CD4-positive, alpha-beta T cell treated with Interleukin-15 for 4 hours (primary cell): ENCODE results near the gene EXT2.

Experiments used
- DNase-seq: peaks from one replicate; pipeline ENCODE4 v3.0.0-alpha.2; 2020; ENCODE audit warnings: low spot score

EXT2 gene

DNA sequence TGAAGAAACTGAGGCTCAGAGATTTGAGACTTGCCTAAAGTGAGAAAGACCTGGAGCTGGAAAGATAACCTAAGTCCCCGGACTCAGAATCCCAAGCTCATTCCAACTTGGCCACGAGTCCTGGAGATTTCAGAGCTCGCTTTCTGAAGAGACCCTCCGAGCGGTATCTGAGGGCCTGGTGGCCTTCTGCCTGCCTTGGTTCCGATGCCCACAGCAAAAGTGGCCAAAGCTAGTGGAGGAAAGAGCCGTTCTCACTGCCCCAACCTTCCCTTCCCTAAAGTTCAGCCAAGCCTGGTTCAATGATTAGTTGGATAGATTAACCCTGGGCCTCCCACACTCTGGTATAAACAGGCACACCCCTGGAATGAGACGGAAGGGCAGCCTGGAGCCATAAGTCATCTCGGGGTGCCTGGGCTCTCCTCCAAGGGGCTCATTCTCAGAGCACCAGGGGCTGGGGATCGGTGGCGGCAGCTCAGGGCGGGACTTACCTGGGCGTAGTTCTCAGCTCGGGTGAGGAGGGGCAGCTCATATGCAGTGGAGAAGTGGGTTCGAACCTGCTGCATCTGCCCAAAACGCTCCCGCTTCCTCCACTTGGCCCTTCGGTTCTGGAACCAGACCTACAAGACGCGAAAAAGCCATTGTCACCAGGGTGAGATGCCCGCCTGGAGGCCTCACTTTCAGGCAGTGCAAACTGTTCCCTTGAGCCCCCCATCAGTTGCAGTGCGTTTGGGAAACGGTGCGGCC lies 171.7 kb downstream of the EXT2 start:
- DNase-seq, result no peak

DNA sequence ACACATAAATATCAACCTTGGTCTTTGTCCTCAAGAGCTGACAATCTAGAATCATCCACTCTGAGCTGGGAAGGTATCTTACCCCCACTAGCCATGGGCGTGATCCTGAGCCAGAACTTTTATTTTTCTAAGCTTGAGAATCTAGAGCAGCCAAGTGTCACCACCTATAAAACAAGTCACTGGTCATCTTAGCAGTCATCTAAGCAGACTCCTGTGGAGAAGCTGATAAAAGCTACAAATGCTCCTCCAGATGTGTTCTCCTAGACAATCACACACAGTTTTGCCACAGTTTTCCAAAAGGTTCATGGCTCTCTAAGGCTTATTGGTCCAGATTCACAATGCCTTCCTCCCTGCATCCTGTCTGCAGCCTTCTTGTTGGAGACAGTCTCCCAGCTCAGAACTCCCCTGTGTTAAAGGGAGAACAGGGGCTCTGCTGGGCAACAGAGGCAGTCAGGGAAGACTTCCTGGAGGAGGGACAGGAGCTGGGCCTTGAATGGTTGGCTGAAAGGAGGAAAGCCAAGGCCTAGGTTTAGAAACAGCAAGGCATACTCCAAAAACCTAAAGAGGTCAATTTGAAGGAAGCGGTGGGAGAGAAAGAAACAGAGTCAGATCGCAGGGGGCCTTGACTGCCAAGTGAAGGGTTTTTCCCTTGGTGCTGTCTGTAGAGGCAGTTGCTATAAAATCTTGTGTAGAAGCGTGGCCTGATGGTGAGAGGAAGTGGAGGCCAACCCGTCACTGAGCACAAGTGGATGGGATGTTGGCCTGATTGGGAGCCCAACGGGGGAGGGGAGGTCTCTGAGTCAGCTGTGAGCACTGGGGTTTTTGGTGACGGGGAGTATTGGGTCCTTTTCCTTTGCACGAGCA lies 172.5 kb downstream of the EXT2 start:
- DNase-seq, result no peak

DNA sequence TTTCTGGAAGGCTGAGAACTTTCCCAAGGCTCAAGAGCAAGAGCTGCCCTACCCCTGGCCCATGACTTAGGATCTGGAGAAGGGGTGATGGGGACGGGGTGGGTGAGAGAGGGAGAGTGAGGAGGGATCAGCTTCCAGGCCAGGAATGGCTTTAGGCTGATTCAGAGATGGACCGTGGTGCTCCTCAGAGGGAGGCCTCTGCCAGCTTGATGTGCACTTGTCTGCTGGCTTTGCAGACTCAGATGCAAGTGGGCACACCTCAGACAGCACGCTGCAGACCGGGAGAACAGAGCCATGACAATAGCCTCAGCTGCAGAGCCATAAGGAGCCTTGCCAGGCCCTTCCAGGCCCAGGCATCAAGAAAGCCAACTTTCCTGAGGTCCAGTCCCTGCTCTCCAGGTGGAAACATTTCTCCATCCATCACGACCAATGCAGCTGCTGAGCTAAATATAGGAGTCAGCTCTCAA lies 173.2 kb downstream of the EXT2 start:
- no peak for DNase-seq

DNA sequence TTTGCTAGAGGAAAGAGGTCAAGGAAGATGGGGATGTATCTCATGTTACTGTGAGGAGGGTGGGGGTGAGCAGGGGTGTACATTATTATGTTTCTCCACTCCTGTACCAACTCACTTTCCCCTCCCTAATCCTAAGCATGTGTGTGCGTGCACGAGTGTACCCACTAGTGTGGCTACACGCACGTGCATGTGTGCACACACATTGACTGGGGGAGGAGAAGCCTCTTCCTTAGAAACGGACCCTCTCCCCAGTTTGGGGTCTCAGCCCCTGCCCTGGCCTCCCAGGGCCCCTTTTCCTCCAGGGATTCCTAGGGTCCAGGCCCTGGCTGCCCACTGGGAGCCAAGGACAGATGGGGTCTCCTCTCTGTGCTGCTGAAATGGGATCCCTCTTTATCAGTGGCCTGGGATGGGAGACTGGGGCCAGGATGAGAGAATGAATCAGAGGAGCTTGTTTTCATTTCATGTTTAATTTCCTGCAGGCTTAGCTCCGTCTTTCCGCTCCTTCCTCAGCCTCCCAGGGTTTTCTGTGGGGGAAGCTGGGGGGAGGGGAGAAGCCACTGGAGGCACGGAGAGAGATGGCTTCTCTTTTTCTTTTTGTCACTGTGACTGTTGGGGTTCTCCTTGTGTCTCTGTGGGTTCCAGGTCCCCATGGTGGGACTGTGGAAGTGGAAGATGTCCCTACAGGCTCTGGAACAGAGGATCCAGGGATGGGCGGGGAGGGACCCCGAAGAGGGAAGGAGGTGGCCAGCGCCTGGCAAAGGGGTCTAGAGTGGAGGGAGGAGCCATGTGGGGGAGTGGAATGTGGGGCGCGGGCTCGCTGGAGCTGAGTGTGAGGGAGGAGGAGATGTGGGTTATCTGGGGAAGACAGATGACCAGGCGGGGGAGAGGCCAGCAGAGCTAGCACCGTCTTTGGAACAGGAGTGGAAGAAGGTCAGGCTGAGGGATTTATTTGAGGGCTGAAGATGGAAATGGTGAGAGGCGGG lies 174.2 kb downstream of the EXT2 start:
- DNase-seq, result no peak

DNA sequence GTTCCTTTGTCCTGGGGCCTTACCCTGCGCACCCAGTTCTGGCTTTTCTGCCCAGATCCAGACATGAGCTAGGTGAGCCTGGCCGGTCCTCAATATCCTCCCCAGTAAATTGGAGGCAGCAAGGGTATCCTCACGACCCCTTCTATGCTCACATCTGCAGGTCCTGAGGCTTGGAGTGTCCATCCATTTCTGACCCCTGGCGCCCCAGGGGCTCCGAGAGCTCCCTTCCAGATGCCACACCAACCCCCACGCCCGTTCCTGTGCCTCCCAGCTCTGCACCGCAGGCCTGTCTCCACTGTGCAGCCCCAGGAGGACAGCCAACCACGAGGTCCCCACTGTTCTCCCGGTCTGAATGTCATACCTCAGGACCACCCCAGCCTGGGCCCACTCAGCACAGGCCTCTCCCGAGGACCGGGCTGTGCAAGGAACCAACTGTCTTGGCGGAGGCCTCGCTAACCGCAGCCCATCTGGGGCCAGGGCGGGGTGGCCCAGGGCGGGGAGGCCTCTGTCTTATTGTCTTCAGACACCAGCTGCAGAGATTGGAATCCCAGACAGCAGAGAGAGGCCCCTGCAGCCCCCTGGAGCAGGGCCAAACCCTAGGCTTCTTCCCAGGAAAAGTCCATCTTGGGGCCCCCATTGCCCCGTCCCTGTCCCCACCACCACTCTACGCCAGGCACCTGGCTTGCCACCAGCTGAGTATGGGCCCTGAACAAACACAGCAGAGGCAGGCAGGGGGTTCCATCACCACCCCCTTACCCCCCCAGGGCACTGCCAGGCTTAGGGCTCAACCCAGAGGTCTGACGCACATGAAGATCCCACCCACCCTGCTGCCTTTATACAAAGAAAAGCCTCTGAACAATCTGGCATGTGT lies 175.2 kb downstream of the EXT2 start:
- no peak for DNase-seq

DNA sequence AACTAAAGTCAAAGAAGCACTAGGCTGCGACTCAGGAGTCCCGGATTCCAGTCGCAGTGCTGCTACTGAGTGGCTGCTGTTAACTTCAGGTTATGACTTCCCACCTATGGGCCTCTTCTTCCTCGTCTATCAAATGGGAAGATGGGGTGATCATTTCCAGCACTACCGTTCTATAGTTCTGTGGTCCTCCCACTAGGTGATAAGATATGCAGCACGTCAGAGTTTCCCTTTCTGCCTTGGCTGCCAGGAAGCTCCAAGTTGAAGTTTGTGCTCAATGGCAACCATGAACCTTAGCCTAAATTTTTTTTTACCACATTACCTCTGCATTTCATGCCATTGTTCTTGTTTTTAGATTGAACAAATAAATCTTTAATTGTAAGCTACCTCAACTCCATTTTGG lies 175.8 kb downstream of the EXT2 start:
- no peak for DNase-seq

DNA sequence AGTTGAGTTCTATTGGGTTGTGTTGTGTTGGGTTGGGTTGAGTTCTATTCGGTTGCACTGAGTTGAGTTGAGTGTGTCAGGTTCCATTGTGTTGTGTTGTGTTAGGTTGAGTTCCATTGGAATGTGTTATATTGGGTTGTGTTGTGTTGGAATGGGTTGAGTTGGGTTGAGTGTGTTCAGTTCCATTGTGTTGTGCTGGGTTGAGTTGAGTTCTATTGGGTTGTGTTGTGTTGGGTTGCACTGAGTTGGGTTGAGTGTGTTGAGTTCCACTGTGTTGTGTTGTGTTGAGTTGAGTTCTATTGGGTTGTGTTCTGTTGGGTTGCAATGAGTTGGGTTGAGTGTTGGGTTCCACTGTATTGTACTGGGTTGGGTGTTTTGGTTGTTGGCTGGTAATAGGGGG lies 178.9 kb downstream of the EXT2 start:
- no peak for DNase-seq

DNA sequence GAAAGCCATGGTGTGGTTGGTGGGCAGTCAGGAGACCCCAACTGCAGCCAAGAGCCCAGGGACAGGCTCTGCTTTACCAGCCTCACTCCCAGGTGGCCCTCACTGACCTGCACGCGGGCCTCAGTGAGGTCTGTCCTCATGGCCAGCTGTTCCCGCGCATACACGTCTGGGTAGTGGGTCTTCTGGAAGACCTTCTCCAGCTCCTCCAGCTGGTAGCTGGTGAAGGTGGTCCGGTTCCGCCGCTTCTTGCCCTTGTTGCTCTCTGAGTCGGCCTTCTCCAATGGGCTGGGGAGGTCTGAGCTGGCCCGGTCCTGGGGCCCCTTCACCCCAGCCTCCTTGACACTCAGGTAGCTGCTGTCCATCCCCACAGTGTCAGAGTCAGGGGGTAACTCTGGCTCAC lies 179.8 kb downstream of the EXT2 start:
- DNase-seq, result no peak

DNA sequence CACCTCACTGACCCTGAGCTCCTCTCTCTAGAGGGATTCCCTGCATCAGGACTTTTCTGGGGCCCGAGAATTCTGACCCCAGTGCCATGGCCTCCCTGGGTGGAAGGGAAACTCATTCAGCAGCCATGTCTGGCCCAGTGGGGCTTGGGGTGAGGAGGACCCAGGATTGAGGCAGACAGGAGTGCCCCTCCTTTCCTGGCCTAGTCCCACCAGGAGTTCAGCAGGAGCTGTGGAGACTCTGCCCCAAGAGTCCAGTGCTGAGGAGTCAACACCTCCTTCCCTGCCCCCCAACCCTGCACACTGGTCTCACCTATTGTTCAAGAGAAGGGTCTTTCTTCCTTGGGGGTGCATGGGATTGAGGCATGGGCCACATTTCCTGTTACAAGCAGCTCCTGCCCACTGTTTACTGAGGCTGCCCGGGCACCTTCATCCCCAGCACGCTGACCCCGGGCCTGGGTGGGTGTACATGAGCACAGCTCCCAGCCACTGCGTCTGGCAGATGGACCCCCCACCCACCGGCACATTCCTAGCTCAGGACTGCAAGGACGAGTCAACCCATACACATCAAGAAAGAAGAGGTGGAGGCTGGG lies 180.6 kb downstream of the EXT2 start:
- no peak for DNase-seq

DNA sequence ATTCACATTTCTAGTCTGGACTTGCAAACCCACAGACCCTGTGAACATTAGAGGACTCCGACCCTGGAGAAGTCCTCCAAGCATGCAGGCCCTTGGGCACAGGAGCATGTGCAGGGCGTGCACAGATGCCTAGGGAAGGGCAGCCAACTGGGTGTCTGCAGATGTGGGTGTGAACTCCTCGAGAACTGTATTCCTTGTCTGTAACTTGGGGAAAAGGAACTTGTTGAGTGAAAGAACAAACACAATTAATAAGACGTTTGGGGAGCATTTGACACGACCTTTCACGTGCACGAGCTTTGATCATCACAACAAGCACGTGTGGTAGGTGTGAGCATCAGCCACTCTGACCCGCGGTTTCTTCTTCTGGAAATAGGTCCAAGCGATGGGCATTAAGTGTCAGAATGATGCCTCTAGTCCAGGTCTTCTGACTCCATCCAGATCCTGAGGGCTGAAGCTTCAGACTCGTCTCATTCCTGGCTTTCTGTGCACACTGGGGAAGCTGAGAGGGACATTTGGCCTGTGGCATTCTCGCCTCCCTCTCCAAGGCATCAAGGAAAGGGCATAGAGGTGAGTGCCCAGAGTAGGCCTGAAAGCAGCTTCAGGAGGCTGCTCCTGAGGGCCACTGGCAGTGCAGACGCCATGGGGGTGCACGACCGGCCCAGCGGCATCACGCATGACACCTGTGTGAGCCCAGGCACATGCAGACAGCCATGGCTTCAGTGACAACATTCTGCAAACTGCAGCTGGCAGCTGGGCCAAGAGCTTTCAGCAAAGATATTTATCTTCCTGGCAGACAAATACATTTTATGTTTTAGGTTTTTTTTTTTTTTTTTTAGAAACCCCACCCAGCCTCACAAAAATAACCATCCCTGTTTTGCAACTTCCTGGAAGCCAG lies 182.0 kb downstream of the EXT2 start:
- no peak for DNase-seq

DNA sequence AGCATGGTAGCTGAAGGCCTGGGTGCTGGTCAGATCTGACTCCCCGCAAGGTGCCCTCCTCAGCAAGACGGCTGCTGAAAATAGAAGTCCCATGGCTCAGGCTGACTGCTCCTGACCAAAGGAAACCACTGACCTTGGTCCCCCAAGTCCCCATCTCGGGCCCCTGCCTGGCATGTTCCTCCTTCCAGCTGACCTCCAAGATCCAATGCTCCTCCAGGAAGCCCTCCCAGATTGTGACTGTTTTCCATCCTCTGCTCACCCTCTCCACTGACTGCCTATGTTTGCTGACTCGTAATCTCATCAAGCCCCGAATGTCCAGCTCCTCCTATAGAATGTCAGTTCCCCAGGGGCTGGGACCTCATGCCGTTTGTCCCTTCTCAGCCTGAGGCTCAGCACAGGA lies 184.0 kb downstream of the EXT2 start:
- no peak for DNase-seq

DNA sequence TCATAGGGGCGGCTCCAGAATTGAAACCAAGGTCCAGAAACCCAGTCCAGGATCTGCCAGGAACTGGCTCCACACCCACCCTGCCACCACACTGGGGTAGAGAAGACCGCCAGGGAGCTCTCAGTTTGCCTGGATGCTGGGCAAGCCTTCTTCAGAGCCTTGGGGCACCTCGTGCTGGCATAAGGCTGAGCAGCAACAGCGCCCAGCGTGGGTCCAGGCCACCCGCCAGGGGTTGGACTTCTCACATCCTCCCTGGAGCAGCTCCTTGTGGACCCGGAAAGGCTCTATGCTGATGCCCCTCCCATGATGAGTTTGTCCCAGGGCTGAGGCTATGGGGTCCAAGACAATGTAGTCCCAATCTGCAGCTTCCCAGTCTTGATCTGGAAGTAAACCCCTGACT lies 184.8 kb downstream of the EXT2 start:
- DNase-seq, result no peak

DNA sequence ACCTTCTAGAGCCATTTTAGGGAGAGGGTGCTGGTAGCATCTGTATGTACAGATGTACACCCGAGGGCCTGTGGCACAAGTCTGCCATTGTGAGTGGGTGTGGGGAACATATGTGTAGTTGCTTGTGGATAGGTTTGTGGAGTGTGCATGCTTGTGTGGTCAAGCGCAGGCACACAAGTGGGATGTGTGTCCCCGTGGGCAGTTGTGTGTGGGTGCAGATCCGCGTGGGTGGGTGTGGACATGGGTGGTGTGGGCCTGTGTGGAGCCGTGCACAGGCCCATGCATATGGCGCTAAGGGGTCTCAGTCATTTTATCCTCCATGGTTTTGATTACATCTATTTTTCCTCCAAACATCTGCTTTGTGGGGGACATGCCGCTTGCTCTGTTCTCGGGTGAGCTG lies 185.7 kb downstream of the EXT2 start:
- no peak for DNase-seq

DNA sequence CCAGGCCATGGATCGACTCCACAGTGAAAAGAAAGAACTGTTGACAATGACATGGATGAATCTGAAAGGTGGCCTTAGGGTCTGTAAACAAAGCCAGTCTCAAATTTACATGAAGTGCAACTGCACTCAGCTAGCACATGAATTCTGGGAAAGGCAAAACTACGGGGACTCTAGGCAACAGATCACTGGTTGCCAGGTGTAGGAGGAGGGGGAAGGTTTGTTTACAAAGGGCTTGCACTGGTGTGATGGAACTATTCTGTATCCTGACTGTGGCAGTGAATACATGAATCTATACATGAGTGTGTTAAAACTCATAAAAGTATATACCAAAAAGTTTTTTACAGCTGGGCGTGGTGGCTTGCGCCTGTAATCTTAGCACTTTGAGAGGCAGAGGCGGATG lies 187.1 kb downstream of the EXT2 start:
- DNase-seq, result no peak

DNA sequence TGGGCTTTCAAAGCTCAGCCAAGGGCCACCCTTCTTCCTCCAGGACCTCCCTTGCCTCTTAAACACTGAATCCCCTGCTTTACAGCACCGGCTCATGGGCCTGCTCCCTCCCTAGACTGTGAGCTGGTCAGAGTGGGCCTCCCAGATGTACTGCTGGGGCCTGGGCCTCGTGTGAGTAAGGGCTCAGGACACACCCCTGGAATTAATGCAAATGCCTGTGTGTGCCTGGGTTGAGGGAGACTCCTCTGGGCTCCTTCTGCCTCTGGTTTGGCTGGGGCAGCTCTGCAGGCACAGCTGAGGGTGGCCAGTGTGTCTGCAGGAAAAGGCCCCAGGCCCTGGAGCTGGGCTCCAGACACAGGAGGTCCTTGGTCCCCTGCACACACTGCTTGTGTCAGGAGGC lies 190.3 kb downstream of the EXT2 start:
- no peak for DNase-seq

DNA sequence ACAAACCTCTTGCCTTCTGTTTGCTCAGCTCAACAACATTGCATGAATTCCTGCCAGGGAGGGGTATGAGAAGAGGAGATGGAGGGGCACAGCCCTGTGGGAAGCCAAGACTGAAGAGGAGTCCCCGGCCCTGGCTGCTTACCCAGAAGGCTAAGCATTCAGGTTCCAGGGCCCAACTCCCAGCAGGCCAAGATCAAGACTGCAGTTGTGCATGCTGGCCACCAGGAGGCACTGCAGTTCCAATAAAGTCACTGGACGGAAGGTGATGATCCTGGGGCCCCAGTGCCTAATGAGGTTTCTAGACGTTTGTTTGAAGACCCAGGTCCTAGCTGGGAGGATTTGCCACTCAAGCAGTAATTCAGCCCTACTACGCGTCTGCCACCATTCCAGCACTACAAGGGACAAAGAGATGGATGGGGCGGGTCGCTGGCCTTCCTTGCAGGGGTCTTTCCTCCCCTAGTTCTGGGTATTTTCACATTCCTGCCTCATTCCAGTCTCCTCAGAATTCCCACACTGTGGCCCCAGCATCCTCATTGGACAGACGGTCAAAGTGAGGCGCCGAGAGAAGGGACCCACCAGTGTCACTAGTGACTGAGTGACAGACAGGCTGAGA lies 190.9 kb downstream of the EXT2 start:
- DNase-seq, result peak; percentile 41

DNA sequence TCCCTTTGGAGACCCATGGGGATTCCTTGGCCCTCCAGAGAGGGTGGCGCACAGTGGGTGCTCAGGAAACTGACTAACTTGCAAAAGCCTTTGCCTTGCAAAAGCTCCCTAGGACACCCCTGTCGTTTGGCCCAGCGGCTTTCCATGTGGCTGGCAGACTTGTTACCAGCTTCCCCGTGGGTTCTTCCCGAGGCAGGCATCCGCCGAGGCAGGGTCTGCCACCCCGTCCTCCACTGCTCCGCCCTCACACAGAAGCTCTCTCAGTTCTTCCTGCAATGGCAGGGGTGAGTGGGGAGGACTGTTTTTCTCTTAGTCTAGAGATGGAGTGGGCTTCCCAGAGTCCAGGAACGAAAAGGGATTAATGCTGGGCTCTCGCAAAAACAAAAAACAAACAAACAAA lies 191.4 kb downstream of the EXT2 start:
- no peak for DNase-seq

DNA sequence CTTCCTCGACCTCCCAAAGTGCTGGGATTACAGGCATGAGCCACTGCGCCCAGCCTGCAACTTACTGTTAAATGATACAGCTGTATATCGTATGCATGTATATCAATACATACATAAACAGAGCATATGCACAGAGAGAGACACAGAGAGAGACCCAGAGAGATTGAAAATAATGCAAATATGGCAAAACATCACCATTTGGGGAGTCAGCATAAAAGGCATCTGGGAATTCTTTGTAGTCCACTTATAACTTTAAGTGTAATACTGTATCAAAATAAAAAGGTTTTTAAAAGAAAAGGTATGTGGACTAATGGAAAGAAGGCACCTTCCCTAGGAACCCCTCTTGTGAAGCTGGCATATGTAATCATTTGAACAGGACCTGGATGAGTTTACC lies 192.7 kb downstream of the EXT2 start:
- DNase-seq, result no peak

DNA sequence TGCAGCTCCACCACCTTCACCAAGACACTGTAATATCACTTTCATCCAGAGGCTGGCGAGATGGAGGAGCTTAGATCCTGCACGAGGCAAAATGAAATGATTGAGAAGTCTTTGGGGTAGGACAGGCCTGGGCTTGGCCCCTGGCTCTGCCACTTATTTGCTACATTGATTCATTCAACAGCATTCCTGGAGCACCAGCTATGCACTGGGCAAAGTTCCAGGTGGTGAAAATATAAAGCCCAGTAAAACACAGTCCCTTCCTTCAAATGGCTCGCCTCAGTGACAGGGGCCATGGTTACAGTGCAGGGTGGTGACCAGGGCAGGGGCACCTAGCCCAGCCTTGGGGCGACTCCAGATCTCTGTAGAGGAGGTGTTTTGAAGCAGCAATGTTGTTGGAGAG lies 194.7 kb downstream of the EXT2 start:
- DNase-seq, result no peak
